Tibial nerve (tissue), 3 donors: Measurements from ENCODE around the gene SEM1.

ENCODE experiments used
- CTCF ChIP-seq, 5 experiments: fragments of 200-600 bp in 3 of 5; fragments of 450-650 bp in 2 of 5; sonication (generic) in 3 of 5; IDR thresholded peaks; one replicate each; pipeline ENCODE4 v1.5.1; 2016 to 2019; ENCODE audit warnings: antibody characterized with exemption in 5 of 5, mild to moderate bottlenecking in 3 of 5, moderate library complexity in 2 of 5
- POLR2A ChIP-seq, 2 donors: fragments of 450-650 bp; IDR thresholded peaks; one replicate each; pipeline ENCODE4 v1.6.1; 2017; ENCODE audit warnings: antibody characterized with exemption in 2 of 2, mild to moderate bottlenecking in 2 of 2, moderate library complexity in 2 of 2

DNA sequence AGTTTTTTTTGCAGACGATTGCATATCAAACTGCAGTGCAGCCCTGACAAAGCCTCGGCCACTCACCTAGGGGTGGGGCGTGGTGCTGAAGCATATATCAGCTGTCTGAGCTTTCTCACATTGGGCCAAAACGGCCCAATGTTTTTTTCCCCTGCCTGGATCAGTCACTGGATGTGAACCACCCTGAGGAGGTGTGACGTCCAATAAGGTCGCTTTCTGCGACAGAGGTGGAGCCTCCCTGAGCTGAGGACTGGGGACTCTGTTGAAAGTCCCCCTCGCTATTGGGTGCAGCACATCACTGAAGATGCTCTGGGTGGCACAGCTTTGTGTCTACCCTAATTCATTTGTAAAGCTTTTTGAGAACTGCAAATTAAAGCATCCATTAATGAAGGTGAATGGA, 60.9 kb downstream of the SEM1 start:
- no peak for TF ChIP-seq CTCF (IDR thresholded peaks at IDR 0.05)
- TF ChIP-seq POLR2A (IDR thresholded peaks at IDR 0.05), result no peak
